Activated gamma-delta T cell (primary cell): Measurements from ENCODE around the gene MOB1A.
"Not testable (repeated sequence)": the region's sequence is repeated elsewhere in the genome, so short reads cannot be mapped to it uniquely, and the experiment has no call there.

Experiments
- DNase-seq: peaks from one replicate; lab custom pipeline; 2025; lab: John Stamatoyannopoulos, UW
- total RNA-seq, 2 donors: gene quantifications; one replicate each; lab custom pipeline; 2026; lab: John Stamatoyannopoulos, UW

The MOB1A gene
- total RNA-seq: 376 to 404 reads per million in 2 donors

DNA sequence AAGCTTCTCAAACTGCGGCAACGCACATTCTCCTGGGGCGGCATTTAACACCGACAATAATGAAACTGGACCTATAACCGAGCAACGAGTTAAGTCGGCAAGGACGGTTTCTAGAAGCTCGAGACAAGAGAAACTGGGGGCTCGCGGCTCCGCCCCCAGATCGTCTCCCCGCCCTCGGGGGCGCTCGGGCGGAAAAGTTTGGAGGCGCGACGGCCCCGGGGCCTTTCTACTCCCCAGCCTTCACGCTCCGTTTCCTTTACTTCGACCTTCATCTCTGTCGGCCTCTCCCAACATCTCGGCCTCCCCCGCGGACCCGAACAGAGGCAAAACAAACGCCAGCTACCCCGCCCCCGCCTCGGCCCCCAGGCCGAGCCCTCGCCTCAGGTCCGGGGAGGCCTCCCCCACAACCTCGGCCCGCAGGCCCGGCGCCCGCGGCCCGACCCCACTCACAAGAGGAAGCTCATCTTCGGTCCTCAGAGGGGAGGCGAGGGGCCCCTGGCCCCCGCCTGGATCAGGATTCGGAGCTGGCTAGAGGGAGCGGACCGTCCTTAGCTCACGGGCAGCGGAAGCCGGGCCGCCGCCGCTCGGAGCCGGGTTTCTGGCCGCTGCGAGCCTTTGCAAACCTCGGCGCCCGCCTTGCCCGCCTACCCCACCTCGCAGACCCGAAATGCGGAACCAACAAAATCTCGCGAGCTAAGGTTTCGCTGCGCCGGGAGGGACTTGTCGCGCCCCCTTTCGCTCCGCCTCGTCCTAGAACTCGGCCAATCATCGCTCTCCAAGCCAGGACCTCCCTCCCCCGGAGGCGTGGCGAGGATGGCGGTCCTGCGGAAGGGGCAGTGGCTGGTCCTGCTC, at the start of gene MOB1A:
MOB1A (minus strand) TSS at position 669 of the 852 bp plus-strand sequence; CDS start at position 464, 205 bp downstream.
- DNase-seq: peak; percentile 82

DNA sequence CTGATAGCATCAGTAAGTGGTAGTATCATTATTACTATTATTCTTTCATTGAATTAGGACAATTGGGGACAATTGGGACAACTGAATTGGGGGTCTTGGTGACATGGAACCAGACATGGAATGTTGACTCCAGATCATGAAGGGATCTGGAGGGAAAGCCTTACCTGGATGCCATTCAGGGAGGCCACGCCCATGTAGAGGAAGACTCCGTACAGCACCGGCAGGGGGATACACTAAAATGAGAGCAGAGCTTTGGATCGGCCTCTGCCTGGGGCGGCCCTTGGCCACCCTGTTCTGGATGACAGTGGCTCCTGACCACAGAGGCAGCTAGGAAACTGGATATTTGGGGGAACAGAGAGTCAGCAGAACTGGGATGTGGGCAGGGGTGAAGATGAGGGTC, 49.0 kb upstream of the MOB1A start:
- no peak for DNase-seq

DNA sequence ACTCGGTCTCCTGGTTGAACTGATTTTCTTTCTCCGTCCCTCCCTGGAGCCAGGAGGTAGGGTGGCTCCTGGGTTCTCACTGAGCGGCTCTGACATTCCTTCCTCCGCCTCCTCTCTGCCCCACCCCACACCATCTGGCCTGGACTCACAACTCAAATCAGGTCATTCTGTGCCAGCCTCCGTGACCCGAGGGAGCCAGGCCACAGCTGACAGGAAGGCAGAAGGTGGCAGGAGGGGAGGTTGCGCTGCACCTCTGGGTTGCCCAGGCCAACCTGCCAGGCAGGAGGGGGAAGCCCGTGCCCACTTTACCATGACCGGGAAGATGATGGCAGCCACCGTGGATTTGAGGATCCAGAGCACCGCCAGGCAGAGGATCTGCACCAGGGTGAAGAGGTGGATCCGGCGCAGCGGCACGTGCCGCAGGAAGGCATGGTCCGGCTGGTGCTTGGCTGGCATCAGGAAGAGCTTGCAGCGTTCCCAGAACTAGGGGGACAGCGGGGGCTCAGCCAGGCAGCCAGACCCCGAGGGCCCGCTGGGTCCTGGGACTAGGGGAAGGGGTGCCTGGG, 48.1 kb upstream of the MOB1A start:
- no peak for DNase-seq

DNA sequence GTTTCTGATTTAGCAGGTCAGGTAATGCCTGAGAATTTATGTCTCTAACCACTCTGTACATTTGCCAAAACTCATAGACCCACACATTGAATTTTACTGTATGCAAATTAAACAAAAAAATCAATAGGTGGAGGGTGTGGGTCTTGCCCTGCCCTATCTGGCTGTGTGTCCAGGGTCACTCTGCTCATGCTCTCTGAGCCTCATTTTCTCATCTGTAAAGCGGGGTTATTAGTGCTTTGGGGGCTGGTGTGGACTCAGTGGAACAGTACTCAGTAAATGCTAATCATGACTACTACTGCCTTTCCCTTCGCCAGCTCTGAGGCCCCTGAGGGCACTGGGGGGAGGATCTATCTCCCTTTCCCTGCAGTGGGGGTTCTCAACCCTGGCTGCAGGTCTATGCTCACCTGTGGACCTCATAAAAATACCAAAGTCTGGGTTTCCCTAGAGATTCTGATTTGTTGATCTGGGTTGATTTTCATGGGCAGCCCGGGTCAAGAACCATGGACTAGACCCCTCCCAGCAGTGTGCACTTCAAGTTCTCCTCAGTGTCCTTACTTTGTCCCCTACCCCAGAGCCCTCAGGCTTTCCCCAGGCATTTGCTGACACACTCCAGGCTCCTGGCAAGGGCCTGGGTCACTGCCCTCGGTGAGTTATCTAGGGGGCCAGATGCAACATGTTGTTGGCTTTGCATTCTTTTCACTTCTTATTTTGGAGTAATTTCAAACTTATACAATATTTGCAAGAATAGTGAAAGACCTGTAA, 47.2 kb upstream of the MOB1A start:
- DNase-seq: no peak

DNA sequence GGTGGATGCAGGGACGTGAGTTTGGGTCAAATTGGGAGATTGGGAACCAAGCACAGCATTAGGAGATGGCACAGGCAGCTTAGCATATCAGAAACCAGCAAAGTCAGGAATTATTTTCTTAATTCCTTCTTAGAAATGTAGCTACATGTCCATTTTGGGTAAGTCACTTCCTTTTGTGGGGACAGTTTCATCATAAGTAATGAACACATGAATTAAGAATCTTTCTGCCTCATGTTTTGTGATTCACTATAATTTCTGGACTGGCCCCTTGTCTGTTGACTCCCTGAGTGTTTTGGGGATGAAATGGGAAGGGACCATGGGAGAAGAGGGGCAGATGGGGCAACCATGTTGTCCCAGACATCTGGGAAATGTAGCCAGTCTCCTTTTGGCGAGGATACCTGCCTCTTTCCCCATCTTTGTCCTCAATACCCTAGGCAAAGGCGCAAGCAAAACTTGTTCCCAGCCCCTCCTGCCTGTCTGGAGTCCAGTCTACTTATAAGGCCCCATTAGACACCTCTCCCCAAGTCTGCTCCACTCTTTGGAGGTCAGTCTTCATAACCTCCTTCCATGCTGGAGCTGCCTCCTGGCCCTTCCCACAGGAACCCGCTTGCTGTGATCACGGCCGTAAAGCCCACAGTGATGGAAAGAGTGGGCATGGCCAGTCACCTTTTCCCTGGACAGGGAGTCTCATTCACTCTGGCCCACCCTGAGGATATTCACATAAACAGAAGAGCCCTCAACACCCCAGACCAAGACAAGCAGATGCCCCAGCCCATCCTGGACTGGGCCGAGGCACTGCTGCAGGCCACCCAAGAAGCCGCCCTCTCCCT, 45.5 kb upstream of the MOB1A start:
- DNase-seq: no peak

DNA sequence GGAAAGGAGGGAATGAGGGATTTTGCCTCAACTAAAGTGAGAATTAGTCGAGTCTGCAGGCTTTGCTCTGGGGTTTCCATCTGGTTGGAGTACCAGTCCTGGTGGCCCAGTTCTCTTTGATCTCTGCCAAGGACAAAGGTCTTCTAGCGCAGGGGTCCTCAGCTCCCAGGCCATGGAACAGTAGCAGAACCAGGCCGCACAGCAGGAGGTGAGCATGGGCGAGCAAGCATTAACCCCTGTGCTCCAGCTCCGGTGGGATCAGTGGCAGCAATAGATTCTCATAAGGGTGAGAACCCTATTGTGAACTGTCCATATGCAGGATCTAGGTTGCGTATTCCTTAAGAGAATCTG, 43.6 kb upstream of the MOB1A start:
- DNase-seq: no peak

DNA sequence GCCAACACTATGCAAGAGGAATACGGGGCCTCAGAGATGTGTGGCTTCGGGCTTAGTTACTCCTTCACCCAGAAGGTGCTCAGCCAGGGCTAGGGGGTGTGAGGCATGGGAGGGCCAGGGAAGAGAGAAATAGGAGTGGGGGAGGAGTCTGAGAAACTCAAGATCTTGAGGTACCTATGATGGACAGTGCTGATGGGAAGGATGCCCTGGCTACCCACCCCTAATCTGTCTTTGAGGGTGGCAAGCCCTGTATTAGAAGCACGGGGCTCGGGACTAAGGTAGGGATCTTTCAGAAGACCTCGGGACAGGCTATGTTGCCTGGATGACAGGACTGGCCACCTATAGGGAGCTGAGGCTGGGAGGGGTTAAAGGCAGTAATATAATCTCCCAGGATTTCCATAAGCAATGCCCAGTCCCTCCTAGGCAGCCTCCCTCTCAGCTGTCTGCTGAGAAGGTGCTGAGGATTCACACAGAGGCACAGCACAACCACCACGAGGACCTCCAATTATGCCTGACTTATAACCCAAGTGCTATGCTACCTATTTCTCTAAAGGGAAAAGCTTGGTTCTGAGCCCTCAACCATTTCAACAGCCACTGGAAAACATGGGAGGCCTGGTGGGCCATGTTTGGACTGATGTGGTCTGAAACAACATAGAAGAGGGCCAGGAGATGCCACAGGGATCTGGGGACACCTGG, 43.1 kb upstream of the MOB1A start:
- DNase-seq: no peak

DNA sequence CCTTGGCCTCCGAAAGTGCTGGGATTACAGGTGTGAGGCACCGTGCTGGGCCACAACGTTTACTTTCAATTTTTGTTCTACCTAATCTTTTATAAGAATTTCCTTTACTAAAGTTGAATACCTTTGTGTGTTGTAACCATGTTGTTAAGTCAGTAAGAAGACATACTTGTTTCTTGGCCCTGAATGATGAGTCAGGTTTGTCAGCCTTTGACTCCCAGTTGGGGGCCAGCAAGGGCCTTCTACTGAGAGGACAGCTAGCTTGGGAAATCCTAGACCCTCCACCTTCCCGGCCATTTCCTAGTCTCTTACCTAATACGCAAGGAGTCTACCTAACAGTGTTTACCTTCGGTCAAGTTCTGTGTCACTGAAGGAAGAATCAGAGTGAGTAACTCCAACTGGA, 42.4 kb upstream of the MOB1A start:
- DNase-seq: no peak

DNA sequence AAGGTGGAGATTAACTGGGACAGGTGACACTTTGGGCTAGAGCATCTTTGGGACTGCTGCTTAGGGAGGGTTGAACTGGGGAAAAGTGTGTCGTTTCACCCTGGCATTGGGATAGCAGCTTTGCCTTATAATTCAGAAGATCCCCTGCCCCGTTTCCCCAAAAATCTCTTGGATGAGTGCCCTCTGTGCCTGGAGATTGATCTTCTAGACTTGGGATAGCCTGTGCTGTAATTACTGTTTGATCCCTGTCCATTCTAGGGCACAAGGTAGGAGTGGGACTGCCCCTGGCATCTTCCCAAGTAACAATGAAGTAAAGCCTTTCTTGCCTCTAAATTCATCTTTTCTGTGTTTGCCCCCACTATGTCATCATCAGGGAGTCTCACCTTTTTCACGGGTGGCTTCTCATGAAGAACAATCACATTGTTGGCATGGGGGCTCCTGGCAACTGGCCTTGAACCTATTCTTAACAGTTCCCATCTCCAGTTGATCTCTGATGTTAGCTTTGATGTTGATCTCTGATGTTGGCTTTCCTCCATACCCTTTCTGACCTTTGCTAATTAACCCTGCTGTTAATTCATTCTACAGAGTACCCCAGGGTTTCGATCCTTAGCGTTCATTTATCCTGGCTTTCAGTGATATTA, 41.3 kb upstream of the MOB1A start:
- DNase-seq: no peak

DNA sequence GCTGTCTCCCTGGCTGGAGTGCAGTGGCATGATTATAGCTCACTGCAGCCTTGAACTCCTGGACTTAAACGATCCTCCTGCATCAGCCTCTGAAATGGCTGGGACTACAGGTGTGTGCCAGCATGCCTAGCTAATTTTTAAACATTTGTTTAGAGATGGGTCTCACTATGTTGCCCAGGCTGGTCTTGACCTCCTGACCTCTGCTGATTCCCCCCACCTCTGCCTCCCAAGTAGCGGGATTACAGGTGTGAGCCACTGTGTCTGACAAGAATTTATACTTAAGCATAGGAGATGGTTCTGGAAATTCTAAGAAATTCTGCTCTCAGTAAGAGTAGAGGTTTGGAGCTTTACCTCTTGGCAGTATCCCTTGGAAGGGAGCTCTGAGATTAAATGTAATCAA, 38.0 kb upstream of the MOB1A start:
- DNase-seq: no peak

DNA sequence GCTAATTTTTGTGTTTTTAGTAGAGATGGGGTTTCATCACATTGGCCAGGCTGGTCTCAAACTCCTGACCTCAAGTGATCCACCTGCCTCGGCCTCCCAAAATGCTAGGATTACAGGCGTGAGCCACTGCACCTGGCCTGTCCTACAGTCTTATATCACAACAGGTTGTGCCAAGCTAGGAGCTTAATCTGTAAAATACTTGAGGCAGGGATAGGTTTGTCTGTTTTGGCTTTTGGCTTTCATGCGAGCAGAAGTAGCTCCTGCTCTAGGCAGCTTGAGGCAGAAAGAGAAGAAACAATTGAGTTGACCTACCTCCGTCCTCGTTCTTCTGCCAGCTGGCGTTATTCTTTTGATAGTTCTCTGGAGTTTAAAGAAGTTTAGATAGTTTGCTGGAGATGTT, 37.1 kb upstream of the MOB1A start:
- DNase-seq: not testable (repeated sequence)

DNA sequence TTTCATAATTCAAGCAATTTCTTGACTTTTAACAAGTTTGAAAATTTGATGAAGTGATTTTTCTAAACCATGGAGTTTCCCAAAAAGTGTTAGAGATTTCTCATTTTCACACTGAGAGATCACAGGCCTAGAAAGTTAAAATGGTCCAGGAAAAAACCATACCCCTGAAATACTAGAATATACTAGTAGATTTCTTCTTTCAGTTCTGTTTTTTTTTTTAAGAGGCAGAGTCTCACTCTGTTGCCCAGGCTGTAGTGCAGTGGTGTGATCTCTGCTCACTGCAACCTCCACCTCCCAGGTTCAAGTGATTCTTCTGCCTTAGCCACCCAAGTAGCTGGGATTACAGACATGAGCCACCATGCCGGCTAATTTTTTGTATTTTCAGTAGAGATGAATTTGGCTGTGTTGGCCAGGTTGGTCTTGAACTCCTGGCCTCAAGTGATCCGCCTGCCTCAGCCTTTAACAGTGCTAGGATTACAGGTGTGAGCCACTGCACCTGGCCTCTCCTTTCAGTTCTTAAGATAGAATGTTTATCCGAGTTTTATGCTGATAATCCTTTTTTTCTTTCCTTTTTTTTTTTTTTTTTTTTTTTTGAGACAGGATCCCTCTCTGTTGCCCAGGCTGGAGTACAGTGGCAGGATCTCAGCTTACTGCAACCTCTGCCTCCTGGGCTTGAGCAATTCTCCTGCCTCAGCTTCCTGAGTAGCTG, 34.2 kb upstream of the MOB1A start:
- no peak for DNase-seq

DNA sequence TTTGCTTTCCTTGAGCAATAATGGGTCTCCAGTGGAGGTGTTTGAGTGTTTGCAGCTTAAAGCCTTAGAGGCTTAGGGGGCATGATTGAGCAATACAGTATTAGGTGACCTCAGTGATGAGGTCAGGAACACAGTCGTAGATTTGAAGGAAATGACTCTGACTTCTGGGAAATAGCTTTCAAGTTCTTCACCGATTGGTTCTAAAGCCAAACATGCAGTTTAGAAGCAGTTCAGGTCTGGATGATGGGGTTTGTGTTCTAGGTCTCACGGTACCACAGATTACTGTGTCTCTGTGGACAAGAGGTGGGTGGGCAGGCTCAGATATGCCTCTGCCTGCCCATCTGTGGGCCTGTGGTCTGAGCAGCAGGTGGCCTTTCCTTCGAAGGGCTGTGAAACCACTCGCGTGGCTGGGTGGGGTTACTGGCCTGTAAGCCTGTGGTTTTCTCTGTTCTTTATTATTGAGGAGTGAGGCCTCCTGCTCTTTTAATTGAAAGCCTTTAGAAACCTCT, 27.6 kb upstream of the MOB1A start:
- no peak for DNase-seq

DNA sequence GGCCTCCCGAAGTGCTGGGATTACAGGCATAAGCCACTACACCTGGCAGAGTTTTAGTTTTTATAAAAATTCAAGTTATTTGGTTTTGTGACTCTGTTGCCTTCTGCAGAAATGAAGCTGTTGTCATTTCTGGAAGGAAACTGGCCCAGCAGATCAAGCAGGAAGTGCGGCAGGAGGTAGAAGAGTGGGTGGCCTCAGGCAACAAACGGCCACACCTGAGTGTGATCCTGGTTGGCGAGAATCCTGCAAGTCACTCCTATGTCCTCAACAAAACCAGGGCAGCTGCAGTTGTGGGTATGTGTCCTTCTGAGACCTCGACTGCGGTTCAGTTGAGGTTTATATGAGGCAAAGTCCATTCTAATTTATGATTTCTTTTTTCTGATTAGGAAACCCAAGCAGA, 26.9 kb upstream of the MOB1A start:
- DNase-seq: no peak

DNA sequence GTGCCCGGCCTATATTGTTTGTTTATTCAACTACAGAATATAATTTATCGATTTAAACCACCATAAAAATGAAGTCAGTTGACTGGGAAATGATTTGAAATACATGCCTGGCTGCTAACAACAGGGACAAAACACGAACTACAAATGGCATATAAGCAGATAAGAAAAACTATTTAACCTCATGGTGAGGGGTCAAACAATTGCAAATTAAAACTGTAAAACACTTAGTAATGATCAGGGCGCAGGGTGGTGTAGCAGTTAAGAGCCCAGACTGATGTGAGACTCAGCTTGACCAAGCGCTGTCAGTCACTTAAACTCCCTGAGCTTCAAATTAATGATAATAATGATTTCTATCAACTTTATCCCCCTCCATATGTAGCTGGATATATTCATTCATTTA, 26.4 kb upstream of the MOB1A start:
- DNase-seq: no peak

DNA sequence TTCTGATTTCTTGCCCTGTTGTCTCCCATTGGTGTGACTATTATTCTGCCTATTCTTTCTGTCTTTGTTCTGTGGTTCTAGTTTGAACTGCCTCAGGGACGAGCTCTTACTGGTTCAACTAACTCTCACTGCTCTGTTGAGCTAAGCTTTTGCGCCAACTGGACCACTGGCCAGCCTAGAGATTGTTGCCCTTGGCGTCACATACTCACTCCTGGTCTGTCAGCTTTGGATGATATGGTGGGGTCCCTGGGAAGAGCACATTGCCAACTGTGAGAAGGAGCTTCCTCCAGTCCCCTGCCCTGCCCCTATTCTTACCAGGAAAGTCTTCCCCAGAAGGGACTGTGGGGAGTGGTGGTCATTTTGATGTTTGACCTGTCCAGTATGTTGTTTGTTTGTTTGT, 25.8 kb upstream of the MOB1A start:
- DNase-seq: no peak

DNA sequence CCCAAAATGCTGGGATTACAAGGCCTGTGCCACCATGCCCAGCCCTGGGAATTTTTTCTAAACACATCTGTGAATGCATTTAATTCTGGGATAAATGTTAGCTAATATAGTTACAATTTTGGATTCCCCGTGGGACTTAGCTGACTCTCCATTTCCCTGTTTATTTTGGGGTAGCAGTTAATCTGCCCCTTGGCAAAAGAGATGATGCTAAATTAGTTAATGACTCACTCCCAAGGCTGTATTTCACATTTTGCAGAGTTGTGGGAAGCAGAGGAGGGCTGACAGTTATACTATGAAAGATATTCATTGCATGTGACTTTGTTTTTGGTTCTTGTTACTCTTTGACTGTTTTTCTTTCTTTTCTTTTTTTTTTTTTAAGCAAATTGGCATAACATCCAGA, 22.9 kb upstream of the MOB1A start:
- no peak for DNase-seq

DNA sequence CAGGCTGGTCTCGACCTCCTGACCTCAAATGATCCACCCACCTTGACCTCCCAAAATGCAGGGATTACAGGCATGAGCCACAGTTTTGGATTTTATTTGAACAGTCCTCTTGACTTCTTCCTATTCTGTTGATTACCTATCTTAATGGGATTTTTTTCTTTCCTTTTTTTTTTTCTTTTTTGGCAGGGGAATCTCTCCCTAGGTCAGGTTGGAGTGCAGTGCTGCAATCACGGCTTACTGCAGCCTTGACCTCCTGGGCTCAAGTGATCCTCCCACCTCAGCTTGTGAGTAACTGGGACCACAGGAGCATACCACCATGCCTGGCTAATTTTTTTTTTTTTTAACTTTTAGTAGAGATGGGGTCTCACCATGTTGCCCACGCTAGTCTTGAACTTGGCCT, 22.5 kb upstream of the MOB1A start:
- no peak for DNase-seq

DNA sequence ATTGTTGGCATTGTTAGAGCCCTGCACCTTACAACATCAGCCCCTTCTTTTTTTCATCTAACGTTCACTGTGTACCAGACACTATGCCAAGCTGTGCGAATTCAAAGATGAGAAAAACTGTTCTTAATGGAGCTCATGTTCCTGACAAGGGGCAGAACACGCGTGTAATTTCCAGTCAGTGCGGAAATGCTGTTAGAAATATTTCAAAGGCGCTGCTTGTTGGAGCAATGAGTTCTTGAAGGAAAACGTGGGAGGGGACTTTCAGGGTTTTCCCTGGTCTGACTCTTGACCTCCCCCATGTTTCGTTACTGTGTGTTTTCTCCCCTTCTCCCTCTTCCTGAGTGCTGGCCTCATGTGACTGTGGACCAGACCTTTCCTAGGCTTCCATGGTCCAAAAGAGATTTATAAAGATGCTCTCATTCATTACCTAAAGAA, 21.2 kb upstream of the MOB1A start:
- no peak for DNase-seq

DNA sequence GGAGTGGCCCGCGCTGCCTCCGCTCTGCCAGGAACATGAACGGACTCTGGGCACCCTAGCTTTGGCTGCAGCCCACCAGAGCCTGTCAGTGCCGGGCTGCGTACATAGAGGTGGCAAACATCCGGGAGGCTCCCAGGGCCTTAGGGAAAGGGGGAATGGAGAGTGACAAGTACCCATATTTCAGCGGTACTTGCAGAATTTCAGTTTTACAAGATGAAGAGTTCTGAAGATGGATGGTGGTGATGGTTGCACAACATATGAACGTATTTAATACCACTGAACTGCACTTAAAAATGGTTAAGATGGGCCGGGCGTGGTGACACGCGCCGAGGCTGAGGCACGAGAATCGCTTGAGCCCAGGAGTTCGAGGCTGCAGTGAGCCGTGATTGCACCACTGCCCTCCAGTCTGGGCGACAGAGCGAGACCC, 20.6 kb upstream of the MOB1A start:
- no peak for DNase-seq
